Measurements from ENCODE around the gene LIMA1.

The LIMA1 gene

GRCh38 chr12:50201987-50202521 is 81.3 kb downstream of the LIMA1 start:
- Histone ChIP-seq H3K4ac (ENCODE audit: low read depth, low read length) (no peak overlapping the region), H3K27ac (ENCODE audit: low read depth, low read length) (peak overlapping the region; percentile 88), H4K12ac (ENCODE audit: low read depth, low read length) (no peak overlapping the region), H3K4me1 (ENCODE audit: control insufficient read depth in 1 of 2, insufficient read depth in 2 of 2, low read length in 2 of 2) (peaks cover 3 to 15% of the 10 kb centered on the region in 2 experiments), H3K27me3 (ENCODE audit: insufficient read depth, low read length) (no peaks in the 10 kb centered on the region), H2AK5ac (ENCODE audit: low read length) (no peak overlapping the region), H3K4me2 (ENCODE audit: low read length) (no peak overlapping the region), H3K18ac (ENCODE audit: low read length) (no peak overlapping the region), H4K91ac (ENCODE audit: low read depth, low read length) (no peak overlapping the region), H3K23ac (ENCODE audit: low read length) (no peak overlapping the region), H3K9me3 (ENCODE audit: insufficient read depth, low read depth, low read length) (no peaks in the 10 kb centered on the region), H2BK12ac (ENCODE audit: low read length) (no peak overlapping the region), H3K79me1 (ENCODE audit: low read length) (peaks cover 9% of the 10 kb centered on the region), H3K79me2 (ENCODE audit: control insufficient read depth, insufficient read depth, low read length, poor library complexity) (no peaks in the 10 kb centered on the region), H3K4me3 (ENCODE audit: low read depth, low read length) (no peak overlapping the region), H3K9ac (ENCODE audit: low read length) (no peak overlapping the region), H3K36me3 (ENCODE audit: control insufficient read depth in 1 of 2, insufficient read depth in 2 of 2, low read length in 2 of 2) (peaks cover 20 to 35% of the 10 kb centered on the region in 2 experiments), H2BK120ac (ENCODE audit: insufficient read depth, low read length, poor library complexity) (no peak overlapping the region), H2AFZ (ENCODE audit: insufficient read depth, low read length, poor library complexity) (no peak overlapping the region), H4K8ac (ENCODE audit: low read depth, low read length) (no peak overlapping the region), H3K14ac (ENCODE audit: low read length) (no peak overlapping the region), H2BK5ac (ENCODE audit: low read depth, low read length, poor library complexity) (peak overlapping the region; percentile 27)
- DNase-seq: peak; percentile 93 to 95
- WGBS (ENCODE audit: extremely low coverage, insufficient coverage, insufficient read length): no CpG with 5 or more reads among the region's 3 CpGs

GRCh38 chr12:50200552-50201273 is 82.6 kb downstream of the LIMA1 start:
- Histone ChIP-seq H3K9ac (ENCODE audit: low read length) (no peak overlapping the region), H3K4me3 (ENCODE audit: low read depth, low read length) (no peak overlapping the region), H3K27ac (ENCODE audit: low read depth, low read length) (peak overlapping the region; percentile 89), H2AFZ (ENCODE audit: insufficient read depth, low read length, poor library complexity) (no peak overlapping the region), H3K27me3 (ENCODE audit: insufficient read depth, low read length) (no peaks in the 10 kb centered on the region), H4K91ac (ENCODE audit: low read depth, low read length) (peak overlapping the region; percentile 73), H3K14ac (ENCODE audit: low read length) (peak overlapping the region; percentile 44), H3K36me3 (ENCODE audit: control insufficient read depth in 1 of 2, insufficient read depth in 2 of 2, low read length in 2 of 2) (peaks cover 22 to 33% of the 10 kb centered on the region in 2 experiments), H2BK5ac (ENCODE audit: low read depth, low read length, poor library complexity) (peak overlapping the region; percentile 86), H3K79me2 (ENCODE audit: control insufficient read depth, insufficient read depth, low read length, poor library complexity) (no peaks in the 10 kb centered on the region), H3K4me2 (ENCODE audit: low read length) (no peak overlapping the region), H2BK12ac (ENCODE audit: low read length) (peak overlapping the region; percentile 80), H3K79me1 (ENCODE audit: low read length) (peaks cover 9% of the 10 kb centered on the region), H3K4ac (ENCODE audit: low read depth, low read length) (peak overlapping the region; percentile 62), H3K4me1 (ENCODE audit: control insufficient read depth in 1 of 2, insufficient read depth in 2 of 2, low read length in 2 of 2) (peaks cover 3 to 15% of the 10 kb centered on the region in 2 experiments), H2BK120ac (ENCODE audit: insufficient read depth, low read length, poor library complexity) (peak overlapping the region; percentile 60), H3K23ac (ENCODE audit: low read length) (no peak overlapping the region), H3K9me3 (ENCODE audit: insufficient read depth, low read depth, low read length) (no peaks in the 10 kb centered on the region), H2AK5ac (ENCODE audit: low read length) (peak overlapping the region; percentile 69), H4K12ac (ENCODE audit: low read depth, low read length) (no peak overlapping the region), H4K8ac (ENCODE audit: low read depth, low read length) (peak overlapping the region; percentile 47), H3K18ac (ENCODE audit: low read length) (peak overlapping the region; percentile 59)
- peak; percentile 77 to 93 for DNase-seq
- WGBS (ENCODE audit: extremely low coverage, insufficient coverage, insufficient read length): no CpG with 5 or more reads among the region's 2 CpGs

GRCh38 chr12:50198829-50199228 is 84.5 kb downstream of the LIMA1 start:
- H2BK5ac ChIP-seq (ENCODE audit: low read depth, low read length, poor library complexity): no peak overlapping the region
- H3K18ac ChIP-seq (ENCODE audit: low read length): no peak overlapping the region
- H3K4me2 ChIP-seq (ENCODE audit: low read length): no peak overlapping the region
- no peak overlapping the region for H4K91ac ChIP-seq (ENCODE audit: low read depth, low read length)
- no CpG with 5 or more reads among the region's 5 CpGs for WGBS (ENCODE audit: extremely low coverage, insufficient coverage, insufficient read length)
- H4K8ac ChIP-seq (ENCODE audit: low read depth, low read length): no peak overlapping the region
- H4K12ac ChIP-seq (ENCODE audit: low read depth, low read length): no peak overlapping the region
- peaks cover 9% of the 10 kb centered on the region for H3K79me1 ChIP-seq (ENCODE audit: low read length)
- H3K36me3 ChIP-seq (ENCODE audit: control insufficient read depth in 1 of 2, insufficient read depth in 2 of 2, low read length in 2 of 2): peaks cover 31 to 32% of the 10 kb centered on the region in 2 experiments
- DNase-seq: no peak
- no peaks in the 10 kb centered on the region for H3K79me2 ChIP-seq (ENCODE audit: control insufficient read depth, insufficient read depth, low read length, poor library complexity)
- no peak overlapping the region for H3K27ac ChIP-seq (ENCODE audit: low read depth, low read length)
- no peak overlapping the region for H3K4me3 ChIP-seq (ENCODE audit: low read depth, low read length)
- H3K23ac ChIP-seq (ENCODE audit: low read length): no peak overlapping the region
- no peak overlapping the region for H2AFZ ChIP-seq (ENCODE audit: insufficient read depth, low read length, poor library complexity)
- H3K9ac ChIP-seq (ENCODE audit: low read length): no peak overlapping the region
- no peak overlapping the region for H2AK5ac ChIP-seq (ENCODE audit: low read length)
- no peak overlapping the region for H3K14ac ChIP-seq (ENCODE audit: low read length)
- no peak overlapping the region for H3K4ac ChIP-seq (ENCODE audit: low read depth, low read length)
- no peak overlapping the region for H2BK12ac ChIP-seq (ENCODE audit: low read length)
- H2BK120ac ChIP-seq (ENCODE audit: insufficient read depth, low read length, poor library complexity): no peak overlapping the region
- H3K27me3 ChIP-seq (ENCODE audit: insufficient read depth, low read length): no peaks in the 10 kb centered on the region
- peaks cover 3 to 10% of the 10 kb centered on the region in 2 experiments for H3K4me1 ChIP-seq (ENCODE audit: control insufficient read depth in 1 of 2, insufficient read depth in 2 of 2, low read length in 2 of 2)
- no peaks in the 10 kb centered on the region for H3K9me3 ChIP-seq (ENCODE audit: insufficient read depth, low read depth, low read length)

GRCh38 chr12:50197297-50197727 is 86.0 kb downstream of the LIMA1 start:
- H3K23ac ChIP-seq (ENCODE audit: low read length): no peak overlapping the region
- no peak overlapping the region for H4K12ac ChIP-seq (ENCODE audit: low read depth, low read length)
- no peak overlapping the region for H4K91ac ChIP-seq (ENCODE audit: low read depth, low read length)
- H2BK5ac ChIP-seq (ENCODE audit: low read depth, low read length, poor library complexity): peak overlapping the region; percentile 21
- peaks cover 6% of the 10 kb centered on the region for H3K79me1 ChIP-seq (ENCODE audit: low read length)
- no peak overlapping the region for H2AFZ ChIP-seq (ENCODE audit: insufficient read depth, low read length, poor library complexity)
- no CpG with 5 or more reads among the region's 5 CpGs for WGBS (ENCODE audit: extremely low coverage, insufficient coverage, insufficient read length)
- H2BK120ac ChIP-seq (ENCODE audit: insufficient read depth, low read length, poor library complexity): no peak overlapping the region
- no peak overlapping the region for H3K4me2 ChIP-seq (ENCODE audit: low read length)
- no peak overlapping the region for H3K27ac ChIP-seq (ENCODE audit: low read depth, low read length)
- H2AK5ac ChIP-seq (ENCODE audit: low read length): no peak overlapping the region
- H3K4me1 ChIP-seq (ENCODE audit: control insufficient read depth in 1 of 2, insufficient read depth in 2 of 2, low read length in 2 of 2): peaks cover 0 to 6% of the 10 kb centered on the region in 2 experiments
- H4K8ac ChIP-seq (ENCODE audit: low read depth, low read length): no peak overlapping the region
- no peaks in the 10 kb centered on the region for H3K9me3 ChIP-seq (ENCODE audit: insufficient read depth, low read depth, low read length)
- no peak for DNase-seq
- H3K36me3 ChIP-seq (ENCODE audit: control insufficient read depth in 1 of 2, insufficient read depth in 2 of 2, low read length in 2 of 2): peaks cover 30 to 36% of the 10 kb centered on the region in 2 experiments
- H2BK12ac ChIP-seq (ENCODE audit: low read length): no peak overlapping the region
- H3K4ac ChIP-seq (ENCODE audit: low read depth, low read length): no peak overlapping the region
- H3K27me3 ChIP-seq (ENCODE audit: insufficient read depth, low read length): no peaks in the 10 kb centered on the region
- H3K79me2 ChIP-seq (ENCODE audit: control insufficient read depth, insufficient read depth, low read length, poor library complexity): no peaks in the 10 kb centered on the region
- no peak overlapping the region for H3K9ac ChIP-seq (ENCODE audit: low read length)
- no peak overlapping the region for H3K14ac ChIP-seq (ENCODE audit: low read length)
- H3K4me3 ChIP-seq (ENCODE audit: low read depth, low read length): no peak overlapping the region
- H3K18ac ChIP-seq (ENCODE audit: low read length): no peak overlapping the region
